Brain microvascular endothelial cell (primary cell): ENCODE measurements around the gene BMP6.
"Not testable (repeated sequence)": the region's sequence is repeated elsewhere in the genome, so short reads cannot be mapped to it uniquely, and the experiment has no call there.

Experiments used
- DNase-seq: peaks from one replicate; pipeline ENCODE4 v3.0.0-alpha.2; 2020
- H3K27ac ChIP-seq: fragments of 250-450 bp; sonication (Bioruptor Pico); 2 replicates; pipeline ENCODE4 v1.5.1; 2020; ENCODE audit warnings: mild to moderate bottlenecking, moderate library complexity
- H3K27me3 ChIP-seq: fragments of 250-450 bp; sonication (Bioruptor Pico); replicated peaks from 2 replicates; pipeline ENCODE4 v1.5.1; 2020; ENCODE audit warnings: mild to moderate bottlenecking
- H3K36me3 ChIP-seq: fragments of 250-450 bp; sonication (Bioruptor Pico); replicated peaks from 2 replicates; pipeline ENCODE4 v1.5.1; 2020; ENCODE audit warnings: mild to moderate bottlenecking
- H3K4me3 ChIP-seq: 2 replicates; pipeline ENCODE4 v1.5.1; 2011; ENCODE audit warnings: low read depth, mild to moderate bottlenecking, control low read depth, low read length, moderate library complexity
- CTCF ChIP-seq: IDR thresholded peaks from 2 replicates; pipeline ENCODE4 v1.5.1; 2011; ENCODE audit warnings: low read depth, mild to moderate bottlenecking, moderate library complexity, low read length, control low read depth, inconsistent platforms; ENCODE audit errors: missing control alignments
- in situ Hi-C: cut with HindIII; loops from 2 replicates; pipeline ENCODE4 v1.10.0; 2017; ENCODE audit warnings: low sequenced_read_pairs, low pct_ligation_motif_present

BMP6 gene

GRCh38 chr6:7815716-7816115 lies 89.8 kb downstream of the BMP6 start:
- TF ChIP-seq CTCF = no peak
- DNase-seq = no peak
- no peaks in the 10 kb centered on the region for H3K27me3 ChIP-seq
- H3K27ac ChIP-seq = no peak overlapping the region
- H3K36me3 ChIP-seq = no peaks in the 10 kb centered on the region
- in situ Hi-C loops = no loop called here
- no peak overlapping the region for H3K4me3 ChIP-seq

GRCh38 chr6:7817184-7817583 lies 91.3 kb downstream of the BMP6 start:
- H3K4me3 ChIP-seq, H3K27me3 ChIP-seq, DNase-seq, H3K36me3 ChIP-seq, H3K27ac ChIP-seq, in situ Hi-C loops: not testable (repeated sequence)

GRCh38 chr6:7818257-7819214 lies 92.6 kb downstream of the BMP6 start:
- H3K27me3 ChIP-seq = no peaks in the 10 kb centered on the region
- in situ Hi-C loops = no loop called here
- no peaks in the 10 kb centered on the region for H3K36me3 ChIP-seq
- H3K27ac ChIP-seq = no peak overlapping the region
- H3K4me3 ChIP-seq = no peak overlapping the region
- no peak for DNase-seq
- no peak for TF ChIP-seq CTCF

- DNase-seq = no peak
- in situ Hi-C loops = no loop called here
- Histone ChIP-seq H3K27ac (no peak overlapping the region), H3K36me3 (no peaks in the 10 kb centered on the region), H3K27me3 (no peaks in the 10 kb centered on the region), H3K4me3 (no peak overlapping the region)
- TF ChIP-seq CTCF = no peak
These were observed 93.6 kb downstream of the BMP6 start for GRCh38 chr6:7819431-7820015.

- Histone ChIP-seq H3K27ac (no peak overlapping the region), H3K27me3 (no peaks in the 10 kb centered on the region), H3K36me3 (no peaks in the 10 kb centered on the region), H3K4me3 (no peak overlapping the region)
- no peak for TF ChIP-seq CTCF
- in situ Hi-C loops = no loop called here
- DNase-seq = no peak
These were observed 94.5 kb downstream of the BMP6 start for GRCh38 chr6:7820288-7820835.

- in situ Hi-C loops = no loop called here
- DNase-seq = peak; percentile 18
- Histone ChIP-seq H3K36me3 (no peaks in the 10 kb centered on the region), H3K27ac (no peak overlapping the region), H3K27me3 (no peaks in the 10 kb centered on the region), H3K4me3 (no peak overlapping the region)
- no peak for TF ChIP-seq CTCF
These were observed 95.5 kb downstream of the BMP6 start for GRCh38 chr6:7821426-7821825.
